NCI-H748 (cell line): ENCODE measurements around the gene SARS1.
"Not testable (repeated sequence)": the region's sequence is repeated elsewhere in the genome, so short reads cannot be mapped to it uniquely, and the experiment has no call there.

ENCODE experiments used
- DNase-seq: peaks from one replicate; lab custom pipeline; 2025; ENCODE audit not compliant: unreplicated experiment; lab: John Stamatoyannopoulos, UW

The SARS1 gene

GRCh38 chr1:109192433-109192832, 21.3 kb upstream of the SARS1 start:
- no peak for DNase-seq

DNA sequence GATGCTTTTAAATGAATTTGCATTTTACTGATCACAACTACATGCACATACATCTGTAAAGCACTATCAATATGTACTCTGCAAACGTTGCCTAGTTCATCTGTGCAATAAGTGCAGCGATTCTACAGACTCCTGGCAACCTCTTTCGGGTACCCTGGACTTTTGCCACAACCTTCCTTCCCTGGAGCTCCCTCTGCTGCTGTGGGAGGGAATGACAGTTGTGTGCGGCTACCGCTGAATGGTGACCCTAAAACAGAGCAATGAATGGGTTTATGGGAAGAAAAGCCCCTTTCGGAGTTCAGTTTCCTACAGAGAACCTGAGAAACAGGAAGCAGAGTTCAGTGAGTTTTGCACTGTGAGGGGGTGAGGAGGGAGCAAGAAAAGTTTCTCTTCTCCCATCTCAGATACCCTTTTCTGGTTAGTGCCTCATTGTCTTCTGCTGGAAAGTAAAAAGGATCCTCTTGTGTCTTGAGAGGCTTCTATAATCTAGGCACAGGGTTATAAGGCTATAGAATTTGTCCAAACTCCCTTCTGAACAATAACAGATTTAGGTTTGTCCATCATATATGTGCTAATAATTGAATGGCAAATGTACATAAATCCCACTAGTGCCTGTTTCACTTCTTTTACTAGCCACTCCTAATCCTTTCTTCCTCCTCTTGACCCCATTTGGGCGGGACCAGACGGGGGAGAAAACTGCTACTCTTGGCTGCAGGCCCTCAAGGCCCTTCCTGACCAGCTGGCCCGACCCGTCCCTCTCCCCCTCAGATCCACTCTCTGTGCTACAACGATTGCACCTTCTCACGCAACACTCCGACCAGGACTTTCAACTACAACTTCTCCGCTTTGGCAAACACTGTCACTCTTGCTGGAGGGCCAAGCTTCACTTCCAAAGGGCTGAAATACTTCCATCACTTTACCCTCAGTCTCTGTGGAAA, 19.8 kb upstream of the SARS1 start:
- peak; percentile 56 for DNase-seq

GRCh38 chr1:109197158-109198042, 16.3 kb upstream of the SARS1 start:
- DNase-seq: no peak

DNA sequence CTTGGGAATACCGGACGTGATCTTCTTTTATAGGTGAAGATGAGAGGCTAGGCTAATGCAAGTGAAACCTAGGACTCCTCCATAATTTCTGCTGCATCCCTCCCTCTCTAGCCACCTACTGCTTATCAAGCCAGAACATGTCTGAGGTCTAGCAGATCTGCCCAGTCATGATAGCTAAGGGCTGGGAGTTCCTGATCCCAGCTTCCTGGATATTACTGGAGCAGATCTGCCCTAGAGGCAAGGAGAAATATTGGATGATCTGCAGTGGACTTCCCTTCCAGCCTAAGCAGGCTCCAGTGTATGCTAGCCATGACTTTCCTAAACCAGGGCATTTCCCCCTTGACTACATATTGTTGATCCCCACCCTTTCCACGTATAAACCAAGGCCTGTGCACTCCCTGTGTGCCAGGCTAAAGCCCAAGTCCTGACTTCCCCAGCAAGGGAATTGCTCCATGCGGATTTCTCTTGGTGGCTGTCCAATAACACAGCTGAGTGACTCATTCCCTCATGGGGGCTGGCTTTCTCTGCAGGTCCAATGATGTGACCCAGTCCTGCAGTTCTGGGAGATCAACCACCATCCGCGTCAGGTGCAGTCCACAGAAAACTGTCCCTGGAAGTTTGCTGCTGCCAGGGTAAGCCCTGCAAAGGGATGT, 15.5 kb upstream of the SARS1 start:
- DNase-seq: no peak

DNA sequence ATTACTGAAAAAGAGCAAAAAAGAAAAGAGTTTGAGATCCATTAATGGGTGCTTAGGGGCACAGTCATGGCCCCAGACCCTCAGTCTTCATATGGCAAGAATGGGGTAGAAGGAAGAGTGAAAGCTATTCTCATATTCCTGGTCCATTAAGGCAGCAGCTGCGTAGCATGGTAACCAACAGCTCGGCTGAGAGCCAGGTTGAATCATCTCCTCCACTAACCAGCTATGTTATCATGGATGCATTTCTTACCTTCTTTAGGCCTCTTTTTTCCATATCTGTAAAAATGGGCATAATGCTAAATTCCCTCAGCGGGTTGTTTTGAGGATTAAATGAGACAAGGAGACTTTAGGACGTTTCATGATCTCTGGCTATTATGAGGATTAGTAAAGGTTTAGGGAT, 15.0 kb upstream of the SARS1 start:
- no peak for DNase-seq

DNA sequence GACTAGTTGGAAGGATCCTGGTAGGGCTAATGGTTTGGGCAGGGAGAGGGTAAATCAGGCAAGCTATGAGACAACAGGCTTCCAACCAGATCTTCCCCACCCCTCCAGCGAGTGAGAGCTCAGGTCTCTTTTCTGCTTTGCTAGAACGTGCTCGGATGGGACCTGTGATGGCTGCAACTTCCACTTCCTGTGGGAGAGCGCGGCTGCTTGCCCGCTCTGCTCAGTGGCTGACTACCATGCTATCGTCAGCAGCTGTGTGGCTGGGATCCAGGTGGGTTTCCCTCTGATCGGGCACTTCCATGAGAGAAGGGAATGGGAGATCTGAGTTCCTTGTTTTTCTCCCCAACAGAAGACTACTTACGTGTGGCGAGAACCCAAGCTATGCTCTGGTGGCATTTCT, 14.0 kb upstream of the SARS1 start:
- no peak for DNase-seq

DNA sequence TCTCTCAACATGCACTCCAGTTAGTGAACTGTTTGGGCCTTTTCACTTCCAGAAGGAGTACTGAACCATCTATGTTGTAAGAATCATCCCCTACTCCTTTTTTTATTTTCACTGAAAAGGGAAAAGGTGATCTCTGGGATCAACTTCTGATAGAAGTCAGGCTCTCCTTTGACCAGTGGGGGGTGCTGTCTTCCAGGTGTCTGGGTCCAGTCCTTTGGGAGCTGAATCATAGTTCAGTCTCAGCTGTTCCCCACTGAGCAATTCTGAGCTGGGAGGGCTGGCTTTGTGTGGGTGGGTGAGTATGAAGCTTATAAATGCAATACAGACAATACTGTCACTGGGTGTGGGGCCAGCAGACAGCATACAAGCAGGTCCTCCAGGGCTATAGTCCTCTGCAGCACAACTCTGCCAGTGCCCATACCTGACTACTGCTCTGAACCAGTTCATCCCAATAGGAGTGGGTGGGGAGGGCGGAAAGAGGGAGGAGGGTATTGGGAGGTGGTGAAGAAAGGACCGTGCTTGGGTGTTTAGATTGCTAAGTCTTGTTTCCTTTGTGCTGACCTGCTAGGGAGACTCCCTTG, 12.5 kb upstream of the SARS1 start:
- DNase-seq: peak; percentile 28

DNA sequence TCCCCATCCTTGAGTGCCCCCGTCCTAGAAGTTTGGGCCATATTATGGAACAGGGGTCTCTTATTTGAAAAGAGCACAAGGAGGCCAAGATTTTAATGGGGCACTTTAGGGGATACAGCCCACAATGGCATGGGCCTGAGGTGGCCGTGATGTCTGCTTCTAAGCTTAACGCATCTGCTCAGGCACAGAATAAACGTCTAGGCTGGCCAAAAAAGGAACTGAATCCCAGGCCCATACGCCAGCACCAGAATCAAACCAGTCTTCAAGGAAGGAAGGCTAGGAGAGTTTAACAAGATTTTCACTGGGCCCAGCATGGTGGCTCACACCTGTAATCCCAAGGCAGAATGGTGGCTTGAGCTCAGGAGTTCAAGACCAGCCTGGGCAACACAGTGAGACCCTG, 9.2 kb upstream of the SARS1 start:
- DNase-seq: no peak

DNA sequence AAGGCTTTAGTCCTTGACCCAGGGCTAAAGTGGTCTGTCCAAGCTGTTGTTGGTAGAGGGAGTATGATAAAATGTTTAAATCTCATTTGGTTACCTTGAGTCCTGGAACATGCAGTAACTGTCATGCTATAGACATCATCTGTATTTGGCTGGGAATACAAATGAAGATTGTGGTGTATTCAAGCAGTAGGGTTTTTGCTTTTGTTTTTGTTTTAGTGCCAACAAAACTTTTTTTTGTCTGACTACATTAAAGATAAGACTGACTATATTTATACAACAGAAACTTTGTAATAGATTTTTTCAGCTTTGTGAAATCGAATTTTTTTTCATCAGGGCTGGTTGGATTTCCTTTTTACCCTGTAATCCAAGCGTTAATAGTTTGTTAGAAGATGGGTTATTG, 7.4 kb upstream of the SARS1 start:
- no peak for DNase-seq

- DNase-seq: no peak
These were observed 6.1 kb upstream of the SARS1 start for GRCh38 chr1:109207467-109208103.

- no peak for DNase-seq
These were observed 5.3 kb upstream of the SARS1 start for GRCh38 chr1:109208394-109208793.

DNA sequence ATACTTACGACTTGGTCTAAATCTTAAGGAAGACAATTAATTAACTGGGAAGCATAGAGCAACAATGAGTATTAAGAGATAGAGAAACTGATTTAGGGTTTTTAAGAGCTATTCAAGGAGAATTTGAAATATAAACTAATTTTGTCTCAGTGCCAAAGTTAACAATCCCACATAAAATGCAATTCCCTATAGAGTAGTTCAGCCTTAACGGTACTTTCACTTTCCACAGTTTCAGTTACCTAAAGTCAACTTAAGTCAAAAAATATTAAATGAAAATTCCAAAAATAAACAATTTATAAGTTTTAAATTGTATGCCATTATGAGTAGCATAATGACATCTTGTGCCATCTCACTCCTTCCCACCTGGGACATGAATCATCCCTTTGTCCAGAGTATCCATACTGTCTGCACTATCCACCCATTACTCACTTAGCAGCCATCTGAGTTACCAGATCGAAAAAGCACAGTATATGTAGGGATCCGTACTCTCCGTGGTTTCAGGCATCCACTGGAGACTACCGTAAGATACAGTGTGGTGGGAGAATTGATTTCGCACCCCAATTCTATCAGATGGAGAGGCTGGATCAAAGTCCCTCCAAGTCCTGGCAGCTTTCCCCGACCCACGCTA, 4.8 kb upstream of the SARS1 start:
- peak; percentile 55 for DNase-seq

- DNase-seq: no peak
These were observed 3.7 kb upstream of the SARS1 start for GRCh38 chr1:109210058-109210457.

GRCh38 chr1:109213345-109213823, 334 bp upstream of the SARS1 start:
- DNase-seq: no peak

- DNase-seq: peak; percentile 73
These were observed 1.2 kb downstream of the SARS1 start for GRCh38 chr1:109214695-109215623.

DNA sequence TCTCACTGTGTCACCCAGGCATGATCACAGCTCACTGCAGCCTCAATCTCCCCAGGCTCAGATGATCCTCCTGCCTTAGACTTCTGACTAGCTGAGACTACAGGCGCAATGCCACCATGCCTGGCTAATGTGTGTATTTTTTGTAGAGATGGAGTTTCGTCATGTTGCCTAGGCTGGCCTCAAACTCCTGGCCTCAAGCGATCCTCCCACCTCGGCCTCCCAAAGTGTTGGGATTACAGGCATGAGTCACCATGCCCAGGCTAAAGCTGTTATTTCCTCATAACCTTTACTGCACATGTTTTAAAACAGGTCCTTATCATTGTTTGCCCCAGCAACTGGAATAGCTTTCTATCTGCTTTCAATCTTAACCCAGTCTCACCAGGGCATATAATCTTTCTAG, 2.9 kb downstream of the SARS1 start:
- no peak for DNase-seq

DNA sequence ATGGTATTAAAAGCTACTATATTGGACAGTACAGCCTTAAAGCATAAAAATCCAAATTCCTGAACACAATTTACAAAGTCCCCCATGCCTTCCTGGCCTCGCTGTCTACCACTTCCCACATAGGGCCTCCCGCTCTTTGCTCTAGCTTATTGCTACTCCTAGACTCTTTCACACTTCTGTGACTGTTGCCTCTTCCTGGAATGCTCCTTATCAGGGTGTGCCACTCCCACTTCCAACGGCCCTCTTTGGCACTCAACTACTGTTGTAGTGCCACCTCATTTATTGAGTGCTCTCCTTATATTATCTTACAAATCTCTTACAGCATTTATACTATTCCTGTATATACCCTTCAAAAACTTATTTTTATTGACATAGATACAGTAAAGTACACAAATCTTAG, 4.8 kb downstream of the SARS1 start:
- DNase-seq: no peak

DNA sequence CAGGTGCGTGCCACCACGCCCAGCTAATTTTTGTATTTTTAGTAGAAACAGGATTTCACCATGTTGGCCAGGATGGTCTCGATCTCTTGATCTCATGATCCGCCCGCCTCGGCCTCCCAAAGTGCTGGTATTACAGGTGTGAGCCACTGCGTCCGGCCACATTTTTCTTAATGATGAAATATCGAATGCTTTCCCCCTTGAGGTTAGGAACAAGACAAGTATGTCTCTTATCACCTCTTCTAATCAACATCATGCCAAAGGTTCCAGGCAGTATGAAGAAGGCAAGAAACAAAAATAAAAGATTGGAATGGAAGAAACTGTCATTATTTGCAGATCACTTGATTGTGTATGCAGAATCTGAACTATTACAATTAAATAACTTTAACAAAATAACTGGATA, 7.5 kb downstream of the SARS1 start:
- not testable (repeated sequence) for DNase-seq

DNA sequence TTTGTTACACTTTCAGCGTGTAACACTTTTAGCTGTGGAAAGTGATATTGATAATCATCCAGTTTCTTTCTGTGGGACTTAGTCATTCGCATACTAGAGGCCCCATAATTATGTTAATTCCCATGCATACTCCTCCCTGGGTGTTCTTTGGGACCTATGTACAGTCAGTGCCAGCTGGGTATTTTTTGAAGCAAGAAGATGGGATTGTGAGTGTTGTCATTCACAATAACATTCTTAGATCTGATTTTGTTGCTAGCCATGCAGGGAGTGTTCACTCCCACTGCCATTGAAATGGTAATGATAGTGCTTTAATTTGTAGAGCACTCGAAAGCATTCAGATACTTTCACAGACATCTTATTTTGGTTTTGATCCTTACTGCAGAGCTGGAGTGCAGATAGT, 11.6 kb downstream of the SARS1 start:
- no peak for DNase-seq
